ENCODE results near the gene OXA1L.
"Not testable (repeated sequence)": the region's sequence is repeated elsewhere in the genome, so short reads cannot be mapped to it uniquely, and the experiment has no call there.

Gene OXA1L

GRCh38 chr14:22778084-22778483, 11.6 kb downstream of the OXA1L start:
- Histone ChIP-seq H3K4me1 (ENCODE audit: insufficient read depth, insufficient read length) (peaks cover 3% of the 10 kb centered on the region), H3K27me3 (ENCODE audit: insufficient read depth, insufficient read length) (no peaks in the 10 kb centered on the region)
- DNase-seq (ENCODE audit: low read depth, low spot score): no peak

GRCh38 chr14:22780105-22780679, 13.7 kb downstream of the OXA1L start:
- TF ChIP-seq ZNF274 (IDR thresholded peaks at IDR 0.05; ENCODE audit: low read depth, low read length) (no peak), YY1 (IDR thresholded peaks at IDR 0.05; ENCODE audit: insufficient read depth, insufficient read length) (no peak), SUZ12 (IDR thresholded peaks at IDR 0.05; ENCODE audit: extremely low read depth, insufficient read depth, insufficient read length) (no peak)
- Histone ChIP-seq H3K4me3 (ENCODE audit: insufficient read length, low read depth) (no peak overlapping the region), H3K27me3 (ENCODE audit: insufficient read depth, insufficient read length) (no peaks in the 10 kb centered on the region), H3K36me3 (ENCODE audit: insufficient read depth, insufficient read length, low read length) (peaks cover 20% of the 10 kb centered on the region), H3K4me1 (ENCODE audit: insufficient read depth, insufficient read length) (peaks cover 3% of the 10 kb centered on the region), H3K9me3 (ENCODE audit: insufficient read depth, low read length) (no peaks in the 10 kb centered on the region), H3K9ac (ENCODE audit: insufficient read length, low read depth) (no peak overlapping the region)
- DNase-seq (ENCODE audit: low read depth, low spot score): no peak

More at GRCh38 chr14:22778084-22778483, 11.6 kb downstream of the OXA1L start:
- no peak overlapping the region for H3K9ac ChIP-seq (ENCODE audit: insufficient read length, low read depth)
- H3K9me3 ChIP-seq (ENCODE audit: insufficient read depth, low read length): no peaks in the 10 kb centered on the region
- TF ChIP-seq YY1 (IDR thresholded peaks at IDR 0.05; ENCODE audit: insufficient read depth, insufficient read length): no peak
- TF ChIP-seq SUZ12 (IDR thresholded peaks at IDR 0.05; ENCODE audit: extremely low read depth, insufficient read depth, insufficient read length): no peak
- no peak for TF ChIP-seq ZNF274 (IDR thresholded peaks at IDR 0.05; ENCODE audit: low read depth, low read length)
- peaks cover 41% of the 10 kb centered on the region for H3K36me3 ChIP-seq (ENCODE audit: insufficient read depth, insufficient read length, low read length)
- no peak overlapping the region for H3K4me3 ChIP-seq (ENCODE audit: insufficient read length, low read depth)

- Histone ChIP-seq H3K9me3 (ENCODE audit: insufficient read depth, low read length) (no peaks in the 10 kb centered on the region), H3K36me3 (ENCODE audit: insufficient read depth, insufficient read length, low read length) (peaks cover 12% of the 10 kb centered on the region), H3K4me1 (ENCODE audit: insufficient read depth, insufficient read length) (peaks cover 3% of the 10 kb centered on the region), H3K4me3 (ENCODE audit: insufficient read length, low read depth) (no peak overlapping the region), H3K9ac (ENCODE audit: insufficient read length, low read depth) (no peak overlapping the region), H3K27me3 (ENCODE audit: insufficient read depth, insufficient read length) (no peaks in the 10 kb centered on the region)
- no peak for DNase-seq (ENCODE audit: low read depth, low spot score)
- no peak for TF ChIP-seq SUZ12 (IDR thresholded peaks at IDR 0.05; ENCODE audit: extremely low read depth, insufficient read depth, insufficient read length)
- TF ChIP-seq ZNF274 (IDR thresholded peaks at IDR 0.05; ENCODE audit: low read depth, low read length): no peak
- TF ChIP-seq YY1 (IDR thresholded peaks at IDR 0.05; ENCODE audit: insufficient read depth, insufficient read length): no peak
Observed at GRCh38 chr14:22780941-22781300, 14.4 kb downstream of the OXA1L start.

- Histone ChIP-seq H3K36me3 (ENCODE audit: insufficient read depth, insufficient read length, low read length) (peaks cover 7% of the 10 kb centered on the region), H3K4me3 (ENCODE audit: insufficient read length, low read depth) (no peak overlapping the region), H3K9me3 (ENCODE audit: insufficient read depth, low read length) (no peaks in the 10 kb centered on the region), H3K4me1 (ENCODE audit: insufficient read depth, insufficient read length) (peaks cover 3% of the 10 kb centered on the region), H3K27me3 (ENCODE audit: insufficient read depth, insufficient read length) (no peaks in the 10 kb centered on the region), H3K9ac (ENCODE audit: insufficient read length, low read depth) (no peak overlapping the region)
- DNase-seq (ENCODE audit: low read depth, low spot score): no peak
- TF ChIP-seq YY1 (IDR thresholded peaks at IDR 0.05; ENCODE audit: insufficient read depth, insufficient read length) (no peak), SUZ12 (IDR thresholded peaks at IDR 0.05; ENCODE audit: extremely low read depth, insufficient read depth, insufficient read length) (no peak), ZNF274 (IDR thresholded peaks at IDR 0.05; ENCODE audit: low read depth, low read length) (no peak)
Observed at GRCh38 chr14:22781301-22781991, 15.0 kb downstream of the OXA1L start.

- no peak overlapping the region for H3K9ac ChIP-seq (ENCODE audit: insufficient read length, low read depth)
- H3K27me3 ChIP-seq (ENCODE audit: insufficient read depth, insufficient read length): no peaks in the 10 kb centered on the region
- no peak for DNase-seq (ENCODE audit: low read depth, low spot score)
- no peaks in the 10 kb centered on the region for H3K4me1 ChIP-seq (ENCODE audit: insufficient read depth, insufficient read length)
- no peak overlapping the region for H3K4me3 ChIP-seq (ENCODE audit: insufficient read length, low read depth)
- H3K9me3 ChIP-seq (ENCODE audit: insufficient read depth, low read length): no peaks in the 10 kb centered on the region
- H3K36me3 ChIP-seq (ENCODE audit: insufficient read depth, insufficient read length, low read length): no peaks in the 10 kb centered on the region
- no peak for TF ChIP-seq SUZ12 (IDR thresholded peaks at IDR 0.05; ENCODE audit: extremely low read depth, insufficient read depth, insufficient read length)
- no peak for TF ChIP-seq ZNF274 (IDR thresholded peaks at IDR 0.05; ENCODE audit: low read depth, low read length)
- no peak for TF ChIP-seq YY1 (IDR thresholded peaks at IDR 0.05; ENCODE audit: insufficient read depth, insufficient read length)
Observed at GRCh38 chr14:22786685-22787084, 20.2 kb downstream of the OXA1L start.

GRCh38 chr14:22791301-22791700, 24.8 kb downstream of the OXA1L start:
- TF ChIP-seq SUZ12 (IDR thresholded peaks at IDR 0.05; ENCODE audit: extremely low read depth, insufficient read depth, insufficient read length) (no peak), ZNF274 (IDR thresholded peaks at IDR 0.05; ENCODE audit: low read depth, low read length) (no peak), YY1 (IDR thresholded peaks at IDR 0.05; ENCODE audit: insufficient read depth, insufficient read length) (no peak)
- Histone ChIP-seq H3K27me3 (ENCODE audit: insufficient read depth, insufficient read length) (no peaks in the 10 kb centered on the region), H3K9me3 (ENCODE audit: insufficient read depth, low read length) (no peaks in the 10 kb centered on the region), H3K4me3 (ENCODE audit: insufficient read length, low read depth) (no peak overlapping the region), H3K9ac (ENCODE audit: insufficient read length, low read depth) (no peak overlapping the region), H3K4me1 (ENCODE audit: insufficient read depth, insufficient read length) (no peaks in the 10 kb centered on the region), H3K36me3 (ENCODE audit: insufficient read depth, insufficient read length, low read length) (no peaks in the 10 kb centered on the region)
- DNase-seq (ENCODE audit: low read depth, low spot score): no peak

- Histone ChIP-seq H3K27me3 (ENCODE audit: insufficient read depth, insufficient read length) (no peaks in the 10 kb centered on the region), H3K36me3 (ENCODE audit: insufficient read depth, insufficient read length, low read length) (no peaks in the 10 kb centered on the region), H3K9me3 (ENCODE audit: insufficient read depth, low read length) (no peaks in the 10 kb centered on the region), H3K4me1 (ENCODE audit: insufficient read depth, insufficient read length) (peaks cover 3% of the 10 kb centered on the region), H3K9ac (ENCODE audit: insufficient read length, low read depth) (no peak overlapping the region), H3K4me3 (ENCODE audit: insufficient read length, low read depth) (no peak overlapping the region)
- TF ChIP-seq ZNF274 (IDR thresholded peaks at IDR 0.05; ENCODE audit: low read depth, low read length) (no peak), YY1 (IDR thresholded peaks at IDR 0.05; ENCODE audit: insufficient read depth, insufficient read length) (no peak), SUZ12 (IDR thresholded peaks at IDR 0.05; ENCODE audit: extremely low read depth, insufficient read depth, insufficient read length) (no peak)
- no peak for DNase-seq (ENCODE audit: low read depth, low spot score)
Observed at GRCh38 chr14:22792158-22792557, 25.7 kb downstream of the OXA1L start.

GRCh38 chr14:22793550-22793949, 27.1 kb downstream of the OXA1L start:
- H3K27me3 ChIP-seq (ENCODE audit: insufficient read depth, insufficient read length); H3K36me3 ChIP-seq (ENCODE audit: insufficient read depth, insufficient read length, low read length); H3K4me1 ChIP-seq (ENCODE audit: insufficient read depth, insufficient read length): not testable (repeated sequence)

More at GRCh38 chr14:22793550-22793949, 27.1 kb downstream of the OXA1L start:
- H3K9me3 ChIP-seq (ENCODE audit: insufficient read depth, low read length); H3K4me3 ChIP-seq (ENCODE audit: insufficient read length, low read depth); DNase-seq (ENCODE audit: low read depth, low spot score); H3K9ac ChIP-seq (ENCODE audit: insufficient read length, low read depth): not testable (repeated sequence)
